Left ventricle myocardium inferior (tissue), 1 donor: ENCODE data around the gene ZNF385B. TPM values are rescaled to one million over a fixed set of nuclear protein-coding genes. Genes with fewer than 3 reads are reported as not detected.

ENCODE experiments used
- DNase-seq: peaks from one replicate; pipeline ENCODE4 v3.0.0-alpha.2; 2020
- H3K27ac ChIP-seq: fragments of 200-600 bp; replicated peaks from 2 replicates; pipeline ENCODE4 v1.8.0; 2021
- H3K27me3 ChIP-seq: fragments of 200-600 bp; 2 replicates; pipeline ENCODE4 v1.8.0; 2021; ENCODE audit warnings: low read depth
- H3K36me3 ChIP-seq: fragments of 200-600 bp; 2 replicates; pipeline ENCODE4 v1.8.0; 2021
- H3K4me1 ChIP-seq: fragments of 200-600 bp; 2 replicates; pipeline ENCODE4 v1.8.0; 2021
- H3K4me3 ChIP-seq: fragments of 200-600 bp; 2 replicates; pipeline ENCODE4 v1.8.0; 2021; ENCODE audit warnings: mild to moderate bottlenecking, moderate library complexity
- H3K9me3 ChIP-seq: fragments of 200-600 bp; replicated peaks from 2 replicates; pipeline ENCODE4 v1.8.0; 2021
- CTCF ChIP-seq: fragments of 200-600 bp; IDR thresholded peaks from 2 replicates; pipeline ENCODE4 v1.8.0; 2021; ENCODE audit warnings: antibody characterized with exemption, mild to moderate bottlenecking, borderline replicate concordance
- intact Hi-C: fragments of 100-400 bp; cut with micrococcal nuclease; formaldehyde crosslinking; loops from one replicate; pipeline ENCODE4 v1.11.0; 2022
- total RNA-seq: library from RNA; stranded (reverse); fragmentation: NEBNext Ultra II Directional; extraction: Animal tissue kit (Norgen Biotek cat#: 25700); gene quantifications from one replicate; pipeline ENCODE4 v1.2.1, GENCODE V29; 2021
- donor health status: DM: no; HTN: yes; CAD: no; lungs with severe emphysema.

ZNF385B gene
- total RNA-seq, 1 donor from 2014 or later = 0.14 TPM

DNA sequence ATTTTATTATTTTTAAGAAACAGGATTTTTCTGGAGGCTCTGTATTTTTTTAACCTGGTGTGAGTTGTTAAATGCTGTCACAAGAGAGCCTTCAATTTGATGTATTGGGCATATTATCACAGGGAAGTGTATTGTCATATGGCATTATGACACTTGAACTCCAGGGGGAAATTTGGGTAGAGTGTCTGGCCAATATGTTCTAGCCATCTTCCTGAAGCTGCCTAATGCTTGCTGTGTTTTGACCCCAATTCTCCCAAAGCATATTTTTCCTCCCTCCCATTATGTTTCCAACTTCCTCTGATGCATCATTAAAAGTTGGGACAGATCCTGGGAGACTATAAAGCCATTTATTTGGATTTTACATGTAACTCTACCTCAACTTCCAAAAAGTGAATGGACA is 382.6 kb downstream of the ZNF385B start:
- Histone ChIP-seq H3K4me3 (no peak overlapping the region), H3K4me1 (no peaks in the 10 kb centered on the region), H3K36me3 (no peaks in the 10 kb centered on the region), H3K27me3 (peaks cover 48% of the 10 kb centered on the region), H3K27ac (no peak overlapping the region), H3K9me3 (no peaks in the 10 kb centered on the region)
- DNase-seq = no peak
- no peak for TF ChIP-seq CTCF
- intact Hi-C loops = no loop called here

DNA sequence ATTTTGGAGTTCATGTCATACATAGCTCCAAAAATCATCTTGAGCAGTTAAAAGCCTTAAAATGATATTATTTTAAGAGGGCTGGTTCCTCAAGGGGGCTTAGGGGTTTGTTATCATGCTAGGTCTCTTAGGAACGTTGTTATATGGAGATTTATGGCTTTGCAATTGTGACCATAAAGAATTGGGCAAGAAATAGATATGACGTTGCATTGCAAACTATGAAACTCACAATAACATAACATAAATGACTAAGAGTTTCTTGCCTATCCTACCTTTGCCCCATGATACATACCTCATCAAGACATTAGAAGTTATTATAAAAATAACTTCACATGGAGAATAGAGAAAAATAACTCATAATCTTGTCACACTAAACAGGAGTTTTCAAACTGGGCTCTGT is 390.4 kb downstream of the ZNF385B start:
- intact Hi-C loops = no loop called here
- Histone ChIP-seq H3K4me3 (no peak overlapping the region), H3K36me3 (no peaks in the 10 kb centered on the region), H3K4me1 (peaks cover 13% of the 10 kb centered on the region), H3K27ac (no peak overlapping the region), H3K9me3 (no peaks in the 10 kb centered on the region), H3K27me3 (peaks cover 23% of the 10 kb centered on the region)
- TF ChIP-seq CTCF = no peak
- no peak for DNase-seq

- intact Hi-C loops = no loop called here
- H3K27ac ChIP-seq = no peak overlapping the region
- no peak for DNase-seq
- H3K4me1 ChIP-seq = peaks cover 13% of the 10 kb centered on the region
- peaks cover 15% of the 10 kb centered on the region for H3K27me3 ChIP-seq
- no peak for TF ChIP-seq CTCF
- H3K9me3 ChIP-seq = no peaks in the 10 kb centered on the region
- no peaks in the 10 kb centered on the region for H3K36me3 ChIP-seq
- no peak overlapping the region for H3K4me3 ChIP-seq
These were observed 391.3 kb downstream of the ZNF385B start for GRCh38 chr2:179470089-179470488.

GRCh38 chr2:179467960-179468359 is 393.5 kb downstream of the ZNF385B start:
- no peak for TF ChIP-seq CTCF
- intact Hi-C loops = no loop called here
- Histone ChIP-seq H3K4me3 (no peak overlapping the region), H3K9me3 (no peaks in the 10 kb centered on the region), H3K36me3 (no peaks in the 10 kb centered on the region), H3K27me3 (no peaks in the 10 kb centered on the region), H3K4me1 (peaks cover 13% of the 10 kb centered on the region), H3K27ac (no peak overlapping the region)
- DNase-seq = no peak

- no peak overlapping the region for H3K27ac ChIP-seq
- intact Hi-C loops = no loop called here
These were observed 394.3 kb downstream of the ZNF385B start for GRCh38 chr2:179467111-179467510.

More at GRCh38 chr2:179467111-179467510, 394.3 kb downstream of the ZNF385B start:
- DNase-seq = no peak
- Histone ChIP-seq H3K9me3 (no peaks in the 10 kb centered on the region), H3K36me3 (no peaks in the 10 kb centered on the region), H3K4me1 (peaks cover 13% of the 10 kb centered on the region), H3K27me3 (no peaks in the 10 kb centered on the region), H3K4me3 (no peak overlapping the region)
- no peak for TF ChIP-seq CTCF
